HG02970 (cell line): ENCODE measurements around the gene GPX2.

Experiments used
- ATAC-seq: cut with Tn5 transposase; IDR thresholded peaks from one replicate; pipeline ENCODE4 v1.9.1; 2021; ENCODE audit warnings: mild to moderate bottlenecking, moderate library complexity, moderate number of reproducible peaks; ENCODE audit not compliant: unreplicated experiment, low FRiP score

The GPX2 gene

GRCh38 chr14:64963611-64964010, 21.1 kb upstream of the GPX2 start:
- ATAC-seq = no peak

- no peak for ATAC-seq
These were observed 18.3 kb upstream of the GPX2 start for GRCh38 chr14:64960762-64961276.

GRCh38 chr14:64958743-64959142, 16.2 kb upstream of the GPX2 start:
- no peak for ATAC-seq

- no peak for ATAC-seq
These were observed 15.7 kb upstream of the GPX2 start for GRCh38 chr14:64958201-64958600.

- no peak for ATAC-seq
These were observed 14.3 kb upstream of the GPX2 start for GRCh38 chr14:64956697-64957406.

GRCh38 chr14:64955297-64955696, 12.8 kb upstream of the GPX2 start:
- ATAC-seq = no peak

GRCh38 chr14:64954491-64955240, 12.1 kb upstream of the GPX2 start:
- no peak for ATAC-seq

- ATAC-seq = no peak
These were observed 11.1 kb upstream of the GPX2 start for GRCh38 chr14:64953661-64954060.

- ATAC-seq = no peak
These were observed 10.7 kb upstream of the GPX2 start for GRCh38 chr14:64953310-64953654.

- ATAC-seq = no peak
These were observed 10.2 kb upstream of the GPX2 start for GRCh38 chr14:64952598-64953309.

GRCh38 chr14:64951724-64952123, 9.2 kb upstream of the GPX2 start:
- no peak for ATAC-seq

GRCh38 chr14:64951291-64951690, 8.7 kb upstream of the GPX2 start:
- no peak for ATAC-seq

GRCh38 chr14:64950889-64951288, 8.3 kb upstream of the GPX2 start:
- ATAC-seq = no peak

- ATAC-seq = no peak
These were observed 6.2 kb upstream of the GPX2 start for GRCh38 chr14:64948612-64949210.

GRCh38 chr14:64947710-64948611, 5.4 kb upstream of the GPX2 start:
- no peak for ATAC-seq

GRCh38 chr14:64946310-64947045, 3.9 kb upstream of the GPX2 start:
- ATAC-seq = no peak

- no peak for ATAC-seq
These were observed 3.1 kb upstream of the GPX2 start for GRCh38 chr14:64945431-64946178.

- ATAC-seq = no peak
These were observed 2.3 kb upstream of the GPX2 start for GRCh38 chr14:64944861-64945260.

GRCh38 chr14:64944041-64944440, 1.5 kb upstream of the GPX2 start:
- ATAC-seq = no peak
